Psoas muscle (tissue), 8 donors: ENCODE data around the gene SRXN1. TPM values are rescaled to one million over a fixed set of nuclear protein-coding genes. Genes with fewer than 3 reads are reported as not detected.
"Not testable (repeated sequence)": the region's sequence is repeated elsewhere in the genome, so short reads cannot be mapped to it uniquely, and the experiment has no call there.

Source experiments
- ATAC-seq, 4 donors: fragments of 200-7000 bp; cut with Tn5 transposase; one replicate each; pipeline ENCODE4 v1.9.1; 2020; ENCODE audit warnings: moderate library complexity in 3 of 4, mild to moderate bottlenecking in 2 of 4
- DNase-seq, 2 donors: peaks; one replicate each; pipeline ENCODE4 v3.0.0-alpha.2; 2020
- H3K27ac ChIP-seq: fragments of 200-600 bp; one replicate; pipeline ENCODE4 v1.8.0; 2022
- H3K27me3 ChIP-seq, 3 donors: fragments of 200-600 bp in 1 of 3; one replicate each; pipeline versions ENCODE4 v1.6.1 to v1.8.0; 2013 to 2022; ENCODE audit warnings: low read length in 2 of 3, mild to moderate bottlenecking in 2 of 3, moderate library complexity in 1 of 3; ENCODE audit not compliant: insufficient read depth in 3 of 3
- H3K36me3 ChIP-seq, 2 donors: fragments of 200-600 bp in 1 of 2; one replicate each; pipeline versions ENCODE4 v1.6.1 to v1.8.0; 2013 to 2022; ENCODE audit warnings: low read depth in 1 of 2, mild to moderate bottlenecking in 1 of 2, moderate library complexity in 1 of 2; ENCODE audit not compliant: insufficient read depth in 1 of 2
- H3K4me1 ChIP-seq: fragments of 200-600 bp; one replicate; pipeline ENCODE4 v1.8.0; 2022
- H3K4me3 ChIP-seq: fragments of 200-600 bp; one replicate; pipeline ENCODE4 v1.8.0; 2022; ENCODE audit warnings: mild to moderate bottlenecking
- H3K9me3 ChIP-seq: fragments of 200-600 bp; one replicate; pipeline ENCODE4 v1.8.0; 2022
- WGBS, 3 donors: extraction: QIAGEN DNeasy Blood & Tissue Kit; methylation state at CpG; one replicate each; pipeline versions ENCODE4 v1.1.6 to v1.1.7; 2013; 5-methylcytosine and 5-hydroxymethylcytosine counted together
- intact Hi-C, 2 donors: fragments of 100-400 bp; cut with DNase I; formaldehyde crosslinking; loops; one replicate each; pipeline versions ENCODE4 v1.11.0 to v1.14.2; 2022
- polyA plus RNA-seq, 3 donors: library from polyadenylated mRNA; stranded (reverse); fragments of 200-250 nt; gene quantifications; one replicate each; pipeline ENCODE4 v1.2.3, GENCODE V29; 2013
- total RNA-seq, 4 donors: library from RNA; stranded (reverse); fragmentation: NEBNext Ultra II Directional in 2 of 4; extraction: Animal tissue kit (Norgen Biotek cat#: 25700) in 2 of 4; gene quantifications; one replicate each; pipeline versions ENCODE4 v1.2.1 to v1.2.4, GENCODE V29; 2021 to 2023
- TF ChIP-seq, protein P1 (sequence below): fragments of 200-600 bp; IDR thresholded peaks from one replicate; pipeline ENCODE4 v1.8.0; 2022; ENCODE audit warnings: antibody characterized with exemption
- donor health status: healthy with polysubstance abuse.
- donor health status: DM: no; HTN: no; CAD: no; lungs with moderate emphysema.
- donor health status: Bipolar disorder and iron deficiency.
- donor health status: healthy.
- donor health status: DM: yes; HTN: yes; CAD: no.
- donor health status: DM: no; HTN: no; CAD: no.
- donor health status: DM: no; HTN: no; CAD: no.
- donor health status: DM: yes; HTN: yes; CAD: no.

The SRXN1 gene
- total and polyA plus RNA-seq, 7 donors = 30.7 to 172 (median 69.6) TPM

DNA sequence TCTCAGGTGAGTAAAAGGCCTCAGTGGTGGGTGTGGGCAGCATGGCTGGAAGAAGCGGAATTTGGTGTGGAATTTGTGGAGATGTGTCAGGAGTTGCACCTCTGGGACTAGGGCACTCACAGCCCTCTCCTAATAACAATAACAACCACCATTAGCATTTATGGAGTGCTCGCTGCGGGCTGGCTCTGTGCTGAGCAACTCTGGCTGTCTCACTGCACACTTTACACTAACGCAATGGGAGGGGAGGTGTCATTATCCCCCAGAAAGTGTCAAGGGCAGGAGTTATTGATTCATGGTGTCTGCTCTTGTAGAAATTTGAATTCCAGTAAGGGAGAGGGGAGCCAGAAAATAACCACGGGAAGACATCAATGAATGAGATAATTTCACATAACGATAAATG is 45.3 kb upstream of the SRXN1 start:
- no peaks in the 10 kb centered on the region for H3K9me3 ChIP-seq
- H3K27ac ChIP-seq = no peak overlapping the region
- no peaks in the 10 kb centered on the region for H3K36me3 ChIP-seq
- 64 to 70% (median 64%) methylated on average over 6 of the region's 6 CpGs for WGBS, 3 donors
- ATAC-seq (no peak), DNase-seq (no peak)
- peaks cover 0 to 4% (median 0%) of the 10 kb centered on the region in 3 donors for H3K27me3 ChIP-seq
- peaks cover 3% of the 10 kb centered on the region for H3K4me1 ChIP-seq
- H3K4me3 ChIP-seq = no peak overlapping the region
- intact Hi-C loops = no loop called here
- TF ChIP-seq, protein P1, sequence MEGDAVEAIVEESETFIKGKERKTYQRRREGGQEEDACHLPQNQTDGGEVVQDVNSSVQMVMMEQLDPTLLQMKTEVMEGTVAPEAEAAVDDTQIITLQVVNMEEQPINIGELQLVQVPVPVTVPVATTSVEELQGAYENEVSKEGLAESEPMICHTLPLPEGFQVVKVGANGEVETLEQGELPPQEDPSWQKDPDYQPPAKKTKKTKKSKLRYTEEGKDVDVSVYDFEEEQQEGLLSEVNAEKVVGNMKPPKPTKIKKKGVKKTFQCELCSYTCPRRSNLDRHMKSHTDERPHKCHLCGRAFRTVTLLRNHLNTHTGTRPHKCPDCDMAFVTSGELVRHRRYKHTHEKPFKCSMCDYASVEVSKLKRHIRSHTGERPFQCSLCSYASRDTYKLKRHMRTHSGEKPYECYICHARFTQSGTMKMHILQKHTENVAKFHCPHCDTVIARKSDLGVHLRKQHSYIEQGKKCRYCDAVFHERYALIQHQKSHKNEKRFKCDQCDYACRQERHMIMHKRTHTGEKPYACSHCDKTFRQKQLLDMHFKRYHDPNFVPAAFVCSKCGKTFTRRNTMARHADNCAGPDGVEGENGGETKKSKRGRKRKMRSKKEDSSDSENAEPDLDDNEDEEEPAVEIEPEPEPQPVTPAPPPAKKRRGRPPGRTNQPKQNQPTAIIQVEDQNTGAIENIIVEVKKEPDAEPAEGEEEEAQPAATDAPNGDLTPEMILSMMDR = no peak

- intact Hi-C loops = no loop called here
- ATAC-seq = no peak
- Histone ChIP-seq H3K4me1 (peaks cover 3% of the 10 kb centered on the region), H3K27me3 (peaks cover 0 to 4% (median 0%) of the 10 kb centered on the region in 3 donors), H3K27ac (no peak overlapping the region), H3K9me3 (no peaks in the 10 kb centered on the region), H3K36me3 (no peaks in the 10 kb centered on the region), H3K4me3 (no peak overlapping the region)
- DNase-seq = no peak
- WGBS, 3 donors = 77 to 85% (median 85%) methylated on average over 9 of the region's 9 CpGs
- TF ChIP-seq, protein P1 = no peak
Measured at GRCh38 chr20:697826-698225, 44.8 kb upstream of the SRXN1 start.

DNA sequence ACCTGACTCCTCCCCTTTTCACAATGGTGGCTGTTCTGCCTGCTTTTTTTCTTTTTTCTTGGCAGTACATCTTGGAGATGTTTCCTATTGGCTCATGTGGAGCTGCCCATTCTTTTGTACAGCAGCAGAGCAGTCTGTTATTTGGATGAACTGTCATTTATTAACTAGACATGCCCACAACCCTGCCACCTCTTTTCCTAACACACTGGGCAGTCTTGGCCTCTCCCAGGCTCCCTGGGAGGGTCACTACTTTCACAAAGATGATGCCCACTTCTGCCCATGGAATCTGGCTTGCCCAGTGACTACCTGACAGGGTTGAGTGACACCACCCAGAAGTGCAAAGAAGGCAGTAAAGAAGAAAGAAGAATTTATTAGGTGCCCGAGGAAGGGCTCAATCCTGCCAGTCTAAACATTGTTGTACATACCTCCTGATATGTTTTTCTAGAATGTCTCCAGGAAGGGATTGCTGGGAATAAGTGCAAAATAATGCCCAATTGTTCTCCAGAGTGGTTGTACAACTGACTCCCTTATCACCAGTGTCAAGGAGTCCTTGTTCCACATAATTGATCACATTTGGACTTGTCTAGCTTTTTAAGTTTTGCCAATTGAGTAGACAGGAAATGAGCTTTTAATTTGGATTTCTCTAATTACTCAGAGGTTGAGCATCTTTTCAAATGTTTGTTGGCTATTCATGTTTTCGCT is 42.3 kb upstream of the SRXN1 start:
- Histone ChIP-seq H3K36me3 (no peaks in the 10 kb centered on the region), H3K4me3 (no peak overlapping the region), H3K27me3 (peaks cover 0 to 1% (median 0%) of the 10 kb centered on the region in 3 donors), H3K27ac (no peak overlapping the region), H3K4me1 (peaks cover 3% of the 10 kb centered on the region), H3K9me3 (no peaks in the 10 kb centered on the region)
- 73 to 82% (median 77%) methylated on average over 2 of the region's 2 CpGs for WGBS, 3 donors
- ATAC-seq (no peak), DNase-seq (no peak)
- TF ChIP-seq, protein P1 = no peak
- intact Hi-C loops = no loop called here

GRCh38 chr20:694496-694895 is 41.5 kb upstream of the SRXN1 start:
- no peak for DNase-seq
- Histone ChIP-seq H3K36me3 (no peaks in the 10 kb centered on the region), H3K9me3 (no peaks in the 10 kb centered on the region), H3K27me3 (peaks cover 0 to 1% (median 0%) of the 10 kb centered on the region in 3 donors), H3K4me3 (no peak overlapping the region), H3K27ac (no peak overlapping the region), H3K4me1 (no peaks in the 10 kb centered on the region)
- no peak for ATAC-seq
- WGBS, 3 donors = 61 to 74% (median 64%) methylated on average over 4 of the region's 4 CpGs
- intact Hi-C loops = no loop called here
- TF ChIP-seq, protein P1 = no peak

DNA sequence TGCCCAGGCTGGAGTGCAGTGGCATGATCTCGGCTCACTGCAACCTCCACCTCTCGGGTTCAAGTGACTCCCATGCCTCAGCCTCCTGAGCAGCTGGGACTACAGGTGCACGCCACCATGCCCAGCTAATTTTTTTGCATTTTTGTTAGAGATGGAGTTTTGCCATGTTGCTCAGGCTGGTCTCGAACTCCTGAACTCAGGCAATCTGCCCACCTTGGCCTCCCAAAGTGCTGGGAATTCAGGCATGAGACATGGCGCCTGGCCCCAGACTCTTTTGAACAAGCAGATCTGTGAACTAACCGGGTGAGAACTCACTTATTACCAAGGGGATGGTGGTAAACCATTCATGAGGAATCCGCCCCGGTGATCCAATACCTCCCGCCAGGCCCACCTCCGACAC is 40.8 kb upstream of the SRXN1 start:
- intact Hi-C loops, H3K9me3 ChIP-seq, H3K27ac ChIP-seq, H3K4me1 ChIP-seq, H3K36me3 ChIP-seq, H3K27me3 ChIP-seq, DNase-seq, H3K4me3 ChIP-seq, ATAC-seq: not testable (repeated sequence)
- 84 to 90% (median 89%) methylated on average over 10 of the region's 10 CpGs for WGBS, 3 donors
